OCI-LY7 (cell line): Measurements from ENCODE around the gene LRPAP1. TPM values are rescaled to one million over a fixed set of nuclear protein-coding genes. Genes with fewer than 3 reads are reported as not detected.

Source experiments
- BruUV-seq: library from RNA; stranded (reverse); fragments of 400-500 nt; replicated peaks from 2 replicates; lab custom pipeline; 2021; lab: Mats Ljungman, UMichigan
- CTCF ChIA-PET: fragments of 300-600 bp; sonication (Branson Sonifier 250); formaldehyde crosslinking; loops from one replicate; lab custom pipeline; 2022; ENCODE audit warnings: antibody characterized with exemption; ENCODE audit not compliant: unreplicated experiment; lab: Charles Lee
- POLR2A ChIA-PET: fragments of 300-600 bp; sonication (Branson Sonifier 250); formaldehyde crosslinking; loops from one replicate; lab custom pipeline; 2022; ENCODE audit warnings: antibody characterized with exemption; lab: Charles Lee
- DNase-seq: peaks from one replicate; pipeline ENCODE4 v3.0.0-alpha.2; 2015; ENCODE audit warnings: low spot score
- H2AFZ ChIP-seq: fragments of 200-600 bp; sonication (generic), shearing (Covaris generic); 2 replicates; pipeline ENCODE4 v1.6.1; 2014; ENCODE audit warnings: mild to moderate bottlenecking, antibody characterized with exemption, low read length, moderate library complexity
- H3K27ac ChIP-seq: fragments of 200-600 bp; sonication (generic); 2 replicates; pipeline ENCODE4 v1.5.1; 2014; ENCODE audit warnings: mixed run types, low read depth, mild to moderate bottlenecking, moderate library complexity, low read length, inconsistent platforms; ENCODE audit not compliant: poor library complexity, severe bottlenecking
- H3K36me3 ChIP-seq: fragments of 200-600 bp; sonication (generic); 2 replicates; pipeline ENCODE4 v1.6.1; 2014; ENCODE audit warnings: mild to moderate bottlenecking, antibody characterized with exemption, low read length, moderate library complexity, mixed read lengths; ENCODE audit not compliant: insufficient read depth
- H3K4me1 ChIP-seq: fragments of 200-600 bp; sonication (generic); 2 replicates; pipeline ENCODE4 v1.5.1; 2014; ENCODE audit warnings: mild to moderate bottlenecking, low read length; ENCODE audit not compliant: insufficient read depth, poor library complexity, severe bottlenecking
- H3K4me2 ChIP-seq: fragments of 200-600 bp; sonication (generic); 2 replicates; pipeline ENCODE4 v1.6.1; 2014; ENCODE audit warnings: mild to moderate bottlenecking, low read length
- H3K4me3 ChIP-seq: fragments of 200-600 bp; sonication (generic); 2 replicates; pipeline ENCODE4 v1.5.1; 2014; ENCODE audit warnings: mild to moderate bottlenecking, low read depth, low read length; ENCODE audit not compliant: poor library complexity, severe bottlenecking
- H3K79me2 ChIP-seq: fragments of 200-600 bp; sonication (generic); 2 replicates; pipeline ENCODE4 v1.6.1; 2016; ENCODE audit warnings: low read depth, mild to moderate bottlenecking, low read length, moderate library complexity, mixed read lengths; ENCODE audit not compliant: insufficient read depth
- H3K9me2 ChIP-seq: fragments of 200-600 bp; sonication (generic); 2 replicates; pipeline ENCODE4 v1.6.1; 2016; ENCODE audit warnings: mild to moderate bottlenecking, low read length, mixed read lengths; ENCODE audit not compliant: insufficient read depth
- H3K9me3 ChIP-seq: fragments of 200-600 bp; sonication (generic); 2 replicates; pipeline ENCODE4 v1.6.1; 2014; ENCODE audit warnings: mild to moderate bottlenecking, mixed run types, low read length, mixed read lengths
- H4K20me1 ChIP-seq: fragments of 200-600 bp; sonication (generic); 2 replicates; pipeline ENCODE4 v1.6.1; 2014; ENCODE audit warnings: mild to moderate bottlenecking, antibody characterized with exemption, low read length, moderate library complexity, mixed read lengths; ENCODE audit not compliant: insufficient read depth
- EZH2phosphoT487 ChIP-seq: fragments of 200-600 bp; sonication (generic); IDR thresholded peaks from 2 replicates; pipeline ENCODE4 v1.6.1; 2018; ENCODE audit warnings: low read depth, borderline replicate concordance, mild to moderate bottlenecking, mixed run types, antibody characterized with exemption, low read length, moderate library complexity, mixed read lengths
- intact Hi-C: fragments of 100-400 bp; cut with micrococcal nuclease; formaldehyde crosslinking; loops from one replicate; pipeline ENCODE4 v1.10.0; 2022; ENCODE audit not compliant: unreplicated experiment
- total RNA-seq, 2 experiments: library from RNA; depleted of rRNA in 1 of 2; stranded (reverse); fragments of >200 nt in 1 of 2; shearing (Covaris generic) in 1 of 2; gene quantifications; 2 replicates each; pipeline ENCODE4 v1.2.3, GENCODE V29; 2014 to 2022
- TF ChIP-seq, protein P1 (sequence below): fragments of 200-600 bp; sonication (generic); conservative IDR thresholded peaks from 2 replicates; pipeline ENCODE4 v1.5.1; 2014; ENCODE audit warnings: mild to moderate bottlenecking, antibody characterized with exemption, low read length, moderate library complexity, mixed read lengths

LRPAP1 gene
- total RNA-seq, 2 experiments from 2014 or later: 46.2 to 54.7 TPM

- no TSS peak for BruUV-seq
- no peak for DNase-seq
Observed at GRCh38 chr4:3470244-3471097, 61.8 kb downstream of the LRPAP1 start.

DNA sequence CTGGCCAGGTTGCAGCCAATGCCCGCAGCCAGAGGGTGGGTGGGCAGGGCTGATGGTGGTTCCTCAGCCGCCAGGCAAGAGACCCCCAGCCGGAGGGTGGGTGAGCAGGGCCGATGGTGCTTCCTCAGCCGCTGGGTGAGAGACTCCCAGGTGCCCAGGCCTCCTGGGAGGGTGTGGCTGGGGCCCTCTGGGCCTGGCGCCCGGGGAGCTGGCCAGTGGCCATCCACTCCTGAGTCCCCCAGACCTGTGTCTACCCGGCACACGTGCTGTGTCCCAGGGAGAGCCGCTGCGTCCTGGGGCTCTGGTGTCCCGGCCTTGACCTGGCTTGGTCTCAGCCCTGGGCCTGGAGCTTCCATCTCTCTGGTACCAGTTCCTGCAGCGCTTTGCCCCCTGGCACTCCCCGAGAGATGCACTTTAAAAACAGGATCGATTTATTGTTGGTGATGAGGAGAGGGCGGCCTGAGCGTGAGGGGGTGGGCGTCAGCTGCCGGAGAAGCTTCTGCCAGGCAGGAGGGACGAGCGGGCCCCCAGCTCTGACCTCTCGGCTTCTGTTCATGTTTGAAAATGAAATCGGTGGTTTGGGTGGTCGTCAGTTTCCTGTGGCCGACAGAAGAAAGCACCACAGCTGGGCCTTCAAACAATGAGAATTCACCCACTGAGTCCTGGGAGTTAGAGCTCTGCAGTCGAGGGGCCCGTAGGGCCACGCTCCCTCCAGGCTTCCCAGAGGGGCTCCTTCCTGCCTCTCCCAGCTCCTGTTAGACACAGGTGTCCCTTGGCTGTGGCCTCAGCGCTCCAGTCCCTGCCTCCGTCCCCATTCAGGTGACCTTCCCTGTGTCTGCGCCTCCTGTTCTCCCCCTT is 62.6 kb downstream of the LRPAP1 start:
- TF ChIP-seq EZH2phosphoT487: no peak
- TF ChIP-seq, protein P1, sequence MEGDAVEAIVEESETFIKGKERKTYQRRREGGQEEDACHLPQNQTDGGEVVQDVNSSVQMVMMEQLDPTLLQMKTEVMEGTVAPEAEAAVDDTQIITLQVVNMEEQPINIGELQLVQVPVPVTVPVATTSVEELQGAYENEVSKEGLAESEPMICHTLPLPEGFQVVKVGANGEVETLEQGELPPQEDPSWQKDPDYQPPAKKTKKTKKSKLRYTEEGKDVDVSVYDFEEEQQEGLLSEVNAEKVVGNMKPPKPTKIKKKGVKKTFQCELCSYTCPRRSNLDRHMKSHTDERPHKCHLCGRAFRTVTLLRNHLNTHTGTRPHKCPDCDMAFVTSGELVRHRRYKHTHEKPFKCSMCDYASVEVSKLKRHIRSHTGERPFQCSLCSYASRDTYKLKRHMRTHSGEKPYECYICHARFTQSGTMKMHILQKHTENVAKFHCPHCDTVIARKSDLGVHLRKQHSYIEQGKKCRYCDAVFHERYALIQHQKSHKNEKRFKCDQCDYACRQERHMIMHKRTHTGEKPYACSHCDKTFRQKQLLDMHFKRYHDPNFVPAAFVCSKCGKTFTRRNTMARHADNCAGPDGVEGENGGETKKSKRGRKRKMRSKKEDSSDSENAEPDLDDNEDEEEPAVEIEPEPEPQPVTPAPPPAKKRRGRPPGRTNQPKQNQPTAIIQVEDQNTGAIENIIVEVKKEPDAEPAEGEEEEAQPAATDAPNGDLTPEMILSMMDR: no peak
- no peaks in the 10 kb centered on the region for H3K36me3 ChIP-seq
- H3K4me3 ChIP-seq: no peak overlapping the region
- no peaks in the 10 kb centered on the region for H4K20me1 ChIP-seq
- H3K9me2 ChIP-seq: no peaks in the 10 kb centered on the region
- no peak overlapping the region for H2AFZ ChIP-seq
- POLR2A ChIA-PET: no interaction called here
- no peak overlapping the region for H3K4me2 ChIP-seq
- intact Hi-C loops: no loop called here
- H3K9me3 ChIP-seq: 0 out of 2 replicates have a peak, but pooled peaks cover 3% of the 10 kb centered on the region
- H3K79me2 ChIP-seq: no peaks in the 10 kb centered on the region
- CTCF ChIA-PET: no interaction called here
- DNase-seq: no peak
- H3K27ac ChIP-seq: no peak overlapping the region
- BruUV-seq: no TSS peak
- no peaks in the 10 kb centered on the region for H3K4me1 ChIP-seq

More at GRCh38 chr4:3470244-3471097, 61.8 kb downstream of the LRPAP1 start:
- POLR2A ChIA-PET: no interaction called here
- Histone ChIP-seq H2AFZ (no peak overlapping the region), H3K36me3 (no peaks in the 10 kb centered on the region), H3K4me1 (no peaks in the 10 kb centered on the region), H3K79me2 (no peaks in the 10 kb centered on the region), H3K9me2 (no peaks in the 10 kb centered on the region), H3K9me3 (0 out of 2 replicates have a peak, but pooled peaks cover 3% of the 10 kb centered on the region), H3K27ac (no peak overlapping the region), H4K20me1 (no peaks in the 10 kb centered on the region), H3K4me3 (no peak overlapping the region), H3K4me2 (no peak overlapping the region)
- CTCF ChIA-PET: no interaction called here
- intact Hi-C loops: no loop called here
- TF ChIP-seq EZH2phosphoT487: no peak
- TF ChIP-seq, protein P1: no peak
